Regular cardiac myocyte (primary cell): Measurements from ENCODE around the gene TMEM44. TPM values are rescaled to one million over a fixed set of nuclear protein-coding genes. Genes with fewer than 3 reads are reported as not detected.

Experiments used
- total RNA-seq: library from RNA; depleted of rRNA; stranded (reverse); fragments of >200 nt; gene quantifications from 2 replicates; pipeline ENCODE4 v1.2.3, GENCODE V29; 2014

Gene TMEM44
- total RNA-seq: 24.0 and 32.4 TPM in 2 replicates

DNA sequence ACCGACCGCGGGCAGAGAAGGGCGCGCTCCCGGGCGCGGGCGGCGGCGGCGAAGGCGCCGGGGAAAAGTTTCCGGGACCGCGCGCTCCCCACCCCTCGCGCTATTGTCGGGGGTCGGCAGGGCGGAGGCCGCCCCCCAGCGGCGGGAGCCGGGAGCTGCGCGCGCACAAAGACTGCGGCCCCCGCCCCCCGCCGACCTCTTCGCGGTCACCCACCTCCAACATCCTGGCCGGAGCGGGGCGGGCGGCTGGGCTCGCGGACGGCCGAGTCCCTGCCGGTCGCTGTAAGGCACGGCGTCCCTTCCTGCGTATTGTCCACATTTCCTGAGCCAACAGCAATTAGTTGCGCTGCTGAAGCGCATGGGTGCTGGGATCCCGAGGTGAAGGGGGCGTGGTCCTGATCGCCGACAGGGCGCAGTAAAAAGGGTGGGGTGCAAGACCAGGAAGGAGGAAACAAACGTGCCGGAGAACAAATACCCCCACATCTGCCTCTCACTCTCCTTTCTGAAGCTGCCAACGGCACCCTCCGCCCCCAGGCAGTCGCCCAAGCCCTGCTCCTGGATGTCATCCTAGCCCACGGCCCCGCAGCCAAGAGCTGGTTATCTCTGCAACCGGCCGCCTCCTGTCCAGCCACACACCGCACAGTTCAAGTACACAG lies at the start of gene TMEM44:
Gene TMEM44, minus strand, starts transcription at position 71 of the 656 bp plus-strand sequence. CDS start 204 bp downstream, outside the sequence.

DNA sequence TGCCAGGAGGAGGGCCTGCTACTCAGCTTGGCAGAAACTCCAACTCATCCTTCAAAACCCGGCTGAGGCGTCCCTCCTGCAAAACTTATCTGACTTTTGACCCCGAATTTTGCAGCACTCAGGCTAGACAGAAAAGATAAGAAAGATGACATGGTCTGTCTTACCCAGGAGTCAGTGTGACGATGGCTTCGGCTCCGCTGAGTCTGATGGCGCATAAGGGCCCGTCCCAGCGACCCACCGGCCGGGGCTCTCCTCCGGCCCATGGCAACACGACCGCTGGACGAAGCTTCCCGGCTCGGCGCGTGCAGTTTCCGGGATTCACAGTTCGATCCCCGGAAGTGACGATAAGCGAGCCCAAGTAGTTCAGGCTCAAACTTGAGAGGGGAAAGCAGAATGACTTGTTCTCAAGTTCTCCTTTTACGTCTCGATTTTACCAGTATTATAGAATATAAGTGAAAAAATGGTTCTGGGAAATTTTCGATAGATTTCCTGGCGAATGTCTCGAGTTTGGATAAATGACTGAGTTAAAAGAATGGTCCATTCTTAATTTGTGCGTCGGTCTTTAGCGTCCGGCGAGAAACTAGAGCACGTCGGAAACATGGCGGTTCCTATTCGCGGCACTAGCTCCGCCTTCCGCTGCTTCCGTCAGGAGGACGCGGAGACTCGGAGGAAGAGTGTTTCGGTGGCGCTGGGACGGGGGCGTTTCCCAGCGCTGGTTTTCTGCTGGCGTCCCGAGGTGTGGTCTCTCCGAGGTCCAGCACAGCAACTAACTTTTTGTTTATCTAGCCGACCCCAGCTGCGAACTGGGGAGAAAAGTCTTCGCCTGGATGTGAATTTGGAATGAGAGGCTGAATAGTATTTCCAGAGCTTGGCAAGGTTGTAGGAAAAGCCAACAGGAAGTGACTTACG lies 38.9 kb upstream of the TMEM44 start, which contains the start of gene LSG1:
Gene LSG1, minus strand, starts transcription at position 292 of the 909 bp plus-strand sequence. Its CDS starts 29 bp downstream, at position 263.

Other genes starting within 250 kb of the TMEM44 start
- 0.19 and 1.1 TPM in 2 replicates for gene GP5, start 234.2 kb downstream of the TMEM44 start, total RNA-seq
- 945 and 1,767 TPM in 2 replicates for gene ATP13A3, start 146.4 kb downstream of the TMEM44 start, total RNA-seq
- gene LSG1, start 38.8 kb upstream of the TMEM44 start, total RNA-seq: 31.6 and 37.4 TPM in 2 replicates
- gene FAM43A, start 52.5 kb upstream of the TMEM44 start, total RNA-seq: 33.4 and 78.9 TPM in 2 replicates